GM10248 (cell line): ENCODE results near the gene NDUFA6.

Experiments
- CTCF ChIA-PET: fragments of 300-600 bp; sonication (Branson Sonifier 250); formaldehyde crosslinking; extraction: SDS; loops from one replicate; lab custom pipeline; 2021; ENCODE audit warnings: antibody characterized with exemption; lab: Yijun Ruan, JAX
- POLR2A ChIA-PET: fragments of 350-650 bp; sonication (Branson Sonifier 250); formaldehyde crosslinking; extraction: SDS; loops from one replicate; lab custom pipeline; 2020; ENCODE audit warnings: antibody characterized with exemption; lab: Yijun Ruan, JAX
- DNase-seq: peaks from one replicate; pipeline ENCODE4 v3.0.0; 2012; ENCODE audit errors: extremely low spot score
- CTCF ChIP-seq: IDR thresholded peaks from 2 replicates; pipeline ENCODE4 v1.5.1; 2012; ENCODE audit warnings: mild to moderate bottlenecking, low read depth; ENCODE audit errors: extremely low read depth, missing control alignments, control extremely low read depth

Gene NDUFA6

GRCh38 chr22:42091455-42091782, 847 bp upstream of the NDUFA6 start:
- DNase-seq: peak; percentile 15
- CTCF ChIA-PET: interaction anchor here (0.8 to 4.3 kb wide), 45 partner anchors 9 to 382 kb away, joined by 3 to 26 read pairs (median 5); partner anchors contain the start of gene CENPM
- no peak for TF ChIP-seq CTCF
- POLR2A ChIA-PET: interaction anchor here (1.8 kb wide), 1 partner anchor 11 kb away, joined by 7 read pairs; the partner anchor contains the start of gene SMDT1

GRCh38 chr22:42086051-42086450, 4.5 kb downstream of the NDUFA6 start:
- CTCF ChIA-PET: no interaction called here
- POLR2A ChIA-PET: no interaction called here

GRCh38 chr22:42084874-42085273, 5.7 kb downstream of the NDUFA6 start:
- CTCF ChIA-PET: no interaction called here
- TF ChIP-seq CTCF: no peak
- POLR2A ChIA-PET: no interaction called here
- DNase-seq: no peak

More at GRCh38 chr22:42086051-42086450, 4.5 kb downstream of the NDUFA6 start:
- TF ChIP-seq CTCF: no peak
- DNase-seq: no peak

- ChIA-PET CTCF (no interaction called here), POLR2A (no interaction called here)
- DNase-seq: no peak
- TF ChIP-seq CTCF: no peak
Observed at GRCh38 chr22:42083119-42083518, 7.5 kb downstream of the NDUFA6 start.

- POLR2A ChIA-PET: interaction anchor here (0.6 to 2.0 kb wide), 3 partner anchors 9 to 366 kb away, joined by 4 to 7 read pairs (median 7); partner anchors contain the start of genes NAGA and NDUFA6
- peak; percentile 20 for DNase-seq
Observed at GRCh38 chr22:42080287-42080686, 10.3 kb downstream of the NDUFA6 start.

More at GRCh38 chr22:42080287-42080686, 10.3 kb downstream of the NDUFA6 start:
- no peak for TF ChIP-seq CTCF
- CTCF ChIA-PET: interaction anchor here (1.1 to 2.4 kb wide), 5 partner anchors 9 to 155 kb away, joined by 3 to 14 read pairs (median 7); no protein-coding TSS in a partner anchor
